Measurements from ENCODE around the gene MRPL41. TPM values are rescaled to one million over a fixed set of nuclear protein-coding genes. Genes with fewer than 3 reads are reported as not detected.
"Not testable (repeated sequence)": the region's sequence is repeated elsewhere in the genome, so short reads cannot be mapped to it uniquely, and the experiment has no call there.

MRPL41 gene
- total RNA-seq, 1 donor = 30.4 TPM

GRCh38 chr9:137590469-137591383 lies 39.0 kb downstream of the MRPL41 start, which contains the start of gene ZMYND19:
ZMYND19 (minus strand) TSS chr9:137590512; CDS start chr9:137590263, 249 bp downstream.
- Histone ChIP-seq H3K79me2 (ENCODE audit: insufficient read depth, low read length) (peaks cover 33% of the 10 kb centered on the region), H3K9me3 (ENCODE audit: low read depth, low read length) (no peaks in the 10 kb centered on the region), H3K27me3 (ENCODE audit: insufficient read depth, low read length) (no peaks in the 10 kb centered on the region), H3K4me1 (ENCODE audit: insufficient read depth, low read length) (peaks cover 9% of the 10 kb centered on the region), H3K4me2 (ENCODE audit: insufficient read depth, low read length) (peak within 1 kb of the TSS; percentile 95), H3K36me3 (ENCODE audit: insufficient read depth, low read length) (peaks cover 25% of the 10 kb centered on the region), H4K20me1 (ENCODE audit: insufficient read depth, low read length) (peaks cover 17% of the 10 kb centered on the region), H3K4me3 (ENCODE audit: insufficient read depth, low read length) (peak within 1 kb of the TSS; percentile 84), H3K27ac (ENCODE audit: low read depth, low read length) (peak within 1 kb of the TSS; percentile 33), H2AFZ (ENCODE audit: low read length) (peak within 1 kb of the TSS; percentile 97)
- no peak for TF ChIP-seq CTCF (IDR thresholded peaks at IDR 0.05; ENCODE audit: extremely low read depth, low read depth, low read length)
- peak; percentile 100 for DNase-seq (ENCODE audit: insufficient read length, low spot score, missing footprints)

DNA sequence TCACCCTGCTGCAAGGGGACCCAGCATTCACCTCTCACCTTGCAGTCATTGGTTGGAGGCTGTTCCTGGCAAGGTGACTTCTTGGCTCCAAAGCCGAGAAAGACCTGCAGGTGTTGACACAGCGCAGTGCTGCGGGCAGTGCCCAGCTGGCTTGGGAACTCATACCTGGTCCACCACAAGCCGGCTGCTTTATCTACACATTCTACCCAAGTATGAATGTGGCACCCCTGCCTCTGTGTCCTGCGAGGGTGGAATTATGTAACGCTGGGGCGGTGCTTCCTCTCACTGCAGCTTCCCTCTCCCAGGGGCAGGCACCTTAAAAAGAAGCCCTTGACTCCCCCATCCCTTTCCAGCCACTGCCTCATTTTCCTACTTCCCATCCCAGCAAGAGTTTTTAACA lies 41.1 kb downstream of the MRPL41 start:
- H3K4me3 ChIP-seq (ENCODE audit: insufficient read depth, low read length) = no peak overlapping the region
- peak; percentile 56 for DNase-seq (ENCODE audit: insufficient read length, low spot score, missing footprints)
- H3K27me3 ChIP-seq (ENCODE audit: insufficient read depth, low read length) = no peaks in the 10 kb centered on the region
- H4K20me1 ChIP-seq (ENCODE audit: insufficient read depth, low read length) = peaks cover 13% of the 10 kb centered on the region
- peaks cover 8% of the 10 kb centered on the region for H3K36me3 ChIP-seq (ENCODE audit: insufficient read depth, low read length)
- H2AFZ ChIP-seq (ENCODE audit: low read length) = no peak overlapping the region
- no peak overlapping the region for H3K4me2 ChIP-seq (ENCODE audit: insufficient read depth, low read length)
- peaks cover 9% of the 10 kb centered on the region for H3K4me1 ChIP-seq (ENCODE audit: insufficient read depth, low read length)
- H3K79me2 ChIP-seq (ENCODE audit: insufficient read depth, low read length) = peaks cover 22% of the 10 kb centered on the region
- TF ChIP-seq CTCF (IDR thresholded peaks at IDR 0.05; ENCODE audit: extremely low read depth, low read depth, low read length) = no peak
- no peak overlapping the region for H3K27ac ChIP-seq (ENCODE audit: low read depth, low read length)
- H3K9me3 ChIP-seq (ENCODE audit: low read depth, low read length) = no peaks in the 10 kb centered on the region

GRCh38 chr9:137593176-137593575 lies 41.5 kb downstream of the MRPL41 start:
- Histone ChIP-seq H3K4me3 (ENCODE audit: insufficient read depth, low read length) (no peak overlapping the region), H3K4me2 (ENCODE audit: insufficient read depth, low read length) (no peak overlapping the region), H3K36me3 (ENCODE audit: insufficient read depth, low read length) (peaks cover 4% of the 10 kb centered on the region), H3K9me3 (ENCODE audit: low read depth, low read length) (no peaks in the 10 kb centered on the region), H4K20me1 (ENCODE audit: insufficient read depth, low read length) (peaks cover 13% of the 10 kb centered on the region), H3K27me3 (ENCODE audit: insufficient read depth, low read length) (no peaks in the 10 kb centered on the region), H3K4me1 (ENCODE audit: insufficient read depth, low read length) (peaks cover 9% of the 10 kb centered on the region), H2AFZ (ENCODE audit: low read length) (no peak overlapping the region), H3K27ac (ENCODE audit: low read depth, low read length) (no peak overlapping the region), H3K79me2 (ENCODE audit: insufficient read depth, low read length) (peaks cover 18% of the 10 kb centered on the region)
- peak; percentile 27 for DNase-seq (ENCODE audit: insufficient read length, low spot score, missing footprints)
- no peak for TF ChIP-seq CTCF (IDR thresholded peaks at IDR 0.05; ENCODE audit: extremely low read depth, low read depth, low read length)

- DNase-seq (ENCODE audit: insufficient read length, low spot score, missing footprints); H3K36me3 ChIP-seq (ENCODE audit: insufficient read depth, low read length); H4K20me1 ChIP-seq (ENCODE audit: insufficient read depth, low read length); H3K4me2 ChIP-seq (ENCODE audit: insufficient read depth, low read length); H3K27me3 ChIP-seq (ENCODE audit: insufficient read depth, low read length); H3K9me3 ChIP-seq (ENCODE audit: low read depth, low read length); H3K4me1 ChIP-seq (ENCODE audit: insufficient read depth, low read length); H3K79me2 ChIP-seq (ENCODE audit: insufficient read depth, low read length); H3K27ac ChIP-seq (ENCODE audit: low read depth, low read length); H3K4me3 ChIP-seq (ENCODE audit: insufficient read depth, low read length); H2AFZ ChIP-seq (ENCODE audit: low read length): not testable (repeated sequence)
Observed at GRCh38 chr9:137596577-137596976, 44.9 kb downstream of the MRPL41 start.
